ENCODE results near the gene TGFB3.

Gene TGFB3

DNA sequence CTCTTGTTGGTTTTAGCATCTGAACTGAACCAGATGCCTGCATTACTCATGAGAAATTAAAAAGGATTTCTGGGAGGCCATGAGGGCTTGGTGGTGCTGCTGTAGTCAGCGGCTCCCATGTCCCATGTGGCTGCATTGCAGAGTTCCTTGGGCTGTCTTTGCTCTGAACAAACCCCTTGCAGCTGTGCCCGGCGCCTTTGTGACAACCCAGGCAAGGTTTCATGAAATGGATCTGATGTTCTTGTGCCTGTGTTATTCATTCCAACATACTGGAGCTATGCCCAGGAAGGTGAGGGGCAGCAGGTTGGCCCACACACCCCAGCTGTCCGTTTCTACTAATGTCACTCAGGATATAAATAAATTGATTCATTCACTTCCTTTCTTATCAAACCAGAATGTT is 40.8 kb downstream of the TGFB3 start:
- TF ChIP-seq, protein P1, sequence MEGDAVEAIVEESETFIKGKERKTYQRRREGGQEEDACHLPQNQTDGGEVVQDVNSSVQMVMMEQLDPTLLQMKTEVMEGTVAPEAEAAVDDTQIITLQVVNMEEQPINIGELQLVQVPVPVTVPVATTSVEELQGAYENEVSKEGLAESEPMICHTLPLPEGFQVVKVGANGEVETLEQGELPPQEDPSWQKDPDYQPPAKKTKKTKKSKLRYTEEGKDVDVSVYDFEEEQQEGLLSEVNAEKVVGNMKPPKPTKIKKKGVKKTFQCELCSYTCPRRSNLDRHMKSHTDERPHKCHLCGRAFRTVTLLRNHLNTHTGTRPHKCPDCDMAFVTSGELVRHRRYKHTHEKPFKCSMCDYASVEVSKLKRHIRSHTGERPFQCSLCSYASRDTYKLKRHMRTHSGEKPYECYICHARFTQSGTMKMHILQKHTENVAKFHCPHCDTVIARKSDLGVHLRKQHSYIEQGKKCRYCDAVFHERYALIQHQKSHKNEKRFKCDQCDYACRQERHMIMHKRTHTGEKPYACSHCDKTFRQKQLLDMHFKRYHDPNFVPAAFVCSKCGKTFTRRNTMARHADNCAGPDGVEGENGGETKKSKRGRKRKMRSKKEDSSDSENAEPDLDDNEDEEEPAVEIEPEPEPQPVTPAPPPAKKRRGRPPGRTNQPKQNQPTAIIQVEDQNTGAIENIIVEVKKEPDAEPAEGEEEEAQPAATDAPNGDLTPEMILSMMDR (conservative IDR thresholded peaks at IDR 0.05; ENCODE audit: low read depth, low read length), result no peak
- no peak for DNase-seq (ENCODE audit: low read depth)
- H3K4me3 ChIP-seq (ENCODE audit: low read depth, low read length), result no peak overlapping the region

DNA sequence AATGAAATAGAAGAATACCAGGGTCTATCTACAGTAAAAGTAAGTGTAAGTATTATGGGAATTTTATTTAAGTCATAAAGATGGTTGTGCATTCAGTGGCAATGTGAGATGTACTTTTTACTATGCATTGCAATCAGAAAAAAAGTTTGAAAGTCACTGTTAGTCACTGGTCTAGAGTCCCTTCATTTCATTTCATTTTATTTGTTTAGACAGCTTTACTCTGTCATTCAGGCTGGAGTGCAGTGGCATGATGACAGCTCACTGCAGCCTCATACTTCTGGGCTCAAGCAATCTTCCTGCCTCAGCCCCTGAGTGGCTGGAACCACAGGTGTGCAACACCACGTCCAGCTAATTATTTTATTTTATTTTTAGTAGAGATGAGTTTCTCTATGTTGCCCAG is 42.6 kb downstream of the TGFB3 start:
- no peak overlapping the region for H3K4me3 ChIP-seq (ENCODE audit: low read depth, low read length)
- TF ChIP-seq, protein P1 (conservative IDR thresholded peaks at IDR 0.05; ENCODE audit: low read depth, low read length), result no peak

DNA sequence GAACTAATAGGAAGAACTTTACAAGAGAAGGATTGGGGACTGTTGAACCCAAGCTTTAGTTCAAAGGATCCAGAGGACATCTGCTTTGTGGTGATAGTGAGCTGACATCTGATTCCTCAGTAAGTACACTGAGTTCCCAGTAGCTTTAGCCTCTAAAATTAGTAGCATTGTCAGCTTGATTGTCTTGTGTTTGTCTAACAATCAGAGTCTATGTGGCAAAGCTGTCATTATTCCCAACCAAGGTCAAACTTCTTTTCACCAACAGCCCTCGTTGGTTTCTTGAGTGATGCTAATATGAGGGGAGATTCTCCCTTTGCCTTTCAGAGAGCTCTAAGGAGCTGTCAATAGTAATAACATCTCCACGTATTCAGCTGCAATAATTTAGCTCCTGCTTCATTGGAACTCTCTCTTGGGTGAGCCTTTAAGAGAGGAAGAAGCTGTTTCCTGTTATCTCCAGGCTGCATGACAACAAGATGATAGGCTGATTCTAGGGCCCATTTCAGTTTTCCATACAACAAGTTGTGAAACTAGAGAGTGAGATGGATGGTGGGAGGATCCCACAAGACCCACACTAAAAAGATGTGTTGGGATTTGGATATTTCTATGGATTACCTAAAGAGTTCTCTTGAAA is 46.7 kb downstream of the TGFB3 start:
- no peak for DNase-seq (ENCODE audit: low read depth)
- TF ChIP-seq, protein P1 (conservative IDR thresholded peaks at IDR 0.05; ENCODE audit: low read depth, low read length), result no peak
- no peak overlapping the region for H3K4me3 ChIP-seq (ENCODE audit: low read depth, low read length)

More for the DNA sequence above, 42.6 kb downstream of the TGFB3 start:
- DNase-seq (ENCODE audit: low read depth), result no peak

DNA sequence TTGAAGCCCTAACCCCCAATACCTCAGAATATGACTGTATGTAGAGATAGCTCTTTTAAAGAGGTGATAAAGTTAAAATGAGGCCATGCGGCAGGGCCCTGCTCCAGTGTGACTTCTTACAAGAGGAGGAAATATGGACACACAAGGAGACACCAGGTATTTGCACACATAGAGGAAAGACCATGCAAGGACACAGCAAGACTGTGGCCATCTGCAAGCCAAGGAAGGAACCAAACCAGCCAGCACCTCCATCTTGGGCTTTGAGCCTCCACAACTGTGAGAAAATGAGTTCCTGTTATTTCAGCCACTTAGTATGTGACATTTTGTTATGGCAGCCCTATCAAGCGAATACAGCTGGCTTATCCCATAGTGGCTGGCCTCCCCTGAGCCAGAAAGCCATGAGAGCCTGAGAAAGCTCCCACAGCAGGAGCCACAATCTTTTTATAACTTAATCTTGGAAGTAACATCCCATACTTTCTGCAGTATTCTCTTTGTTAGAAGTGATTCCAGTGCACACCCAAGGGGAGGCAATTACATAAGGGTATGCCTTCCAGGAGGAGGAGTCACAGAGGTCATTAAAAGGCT is 48.0 kb downstream of the TGFB3 start:
- H3K4me3 ChIP-seq (ENCODE audit: low read depth, low read length), result no peak overlapping the region
- TF ChIP-seq, protein P1 (conservative IDR thresholded peaks at IDR 0.05; ENCODE audit: low read depth, low read length), result no peak
- no peak for DNase-seq (ENCODE audit: low read depth)

DNA sequence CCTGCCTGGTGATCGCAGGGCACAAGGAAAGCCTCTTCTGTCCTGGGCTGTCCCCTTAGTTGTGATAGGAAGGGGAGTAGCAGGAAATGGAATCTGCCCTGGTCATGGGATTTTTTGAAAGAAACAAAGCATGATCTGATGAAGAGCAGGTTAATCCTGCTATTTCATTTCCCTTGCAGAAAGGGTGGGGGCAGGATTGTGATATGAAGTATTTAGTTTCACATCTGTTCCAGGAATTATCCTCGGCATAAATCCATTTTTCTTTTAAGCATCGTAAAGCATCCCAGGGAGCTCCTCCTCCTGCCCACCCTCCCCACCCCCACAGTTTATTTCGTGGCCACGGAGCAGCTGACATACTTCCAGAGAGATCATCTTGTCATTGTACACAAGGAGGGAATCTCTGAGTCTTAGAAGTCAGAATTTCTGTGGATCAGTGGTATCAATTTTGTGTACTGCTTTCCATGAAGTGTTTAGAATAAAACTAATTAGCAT is 53.1 kb downstream of the TGFB3 start:
- DNase-seq (ENCODE audit: low read depth), result peak; percentile 60
- TF ChIP-seq, protein P1 (conservative IDR thresholded peaks at IDR 0.05; ENCODE audit: low read depth, low read length), result no peak
- H3K4me3 ChIP-seq (ENCODE audit: low read depth, low read length), result peak overlapping the region; percentile 44

DNA sequence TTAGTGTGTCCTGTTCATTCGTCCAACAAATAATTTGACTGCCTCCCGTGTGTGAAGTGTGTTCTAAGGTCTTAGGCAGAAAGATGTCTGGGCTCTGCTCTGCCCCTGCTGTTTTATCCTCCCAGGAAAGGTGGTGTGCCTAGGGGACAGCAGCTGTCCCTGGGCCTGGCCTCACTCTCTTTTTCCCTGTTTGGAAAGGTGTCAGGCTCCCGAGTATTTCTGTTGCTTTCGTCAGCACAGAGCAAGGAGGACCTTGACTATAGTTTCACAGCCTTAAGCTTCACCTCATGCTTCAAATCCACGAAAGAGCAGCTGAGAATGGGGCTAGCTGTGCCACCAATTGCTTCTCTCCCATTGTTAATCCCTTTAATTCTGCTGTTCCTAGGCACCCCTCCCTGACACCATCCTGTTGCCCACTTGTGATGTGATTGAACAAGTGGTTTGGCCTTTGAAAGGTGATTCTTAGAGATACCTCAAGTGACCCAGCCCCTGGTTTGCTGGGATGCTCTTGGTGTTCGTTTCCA is 54.2 kb downstream of the TGFB3 start:
- TF ChIP-seq, protein P1 (conservative IDR thresholded peaks at IDR 0.05; ENCODE audit: low read depth, low read length), result no peak
- H3K4me3 ChIP-seq (ENCODE audit: low read depth, low read length), result no peak overlapping the region
- no peak for DNase-seq (ENCODE audit: low read depth)

Data from choroid plexus epithelial cell (primary cell).